Mucosa of descending colon (tissue), 3 donors: ENCODE measurements around the gene TBCK. TPM values are rescaled to one million over a fixed set of nuclear protein-coding genes. Genes with fewer than 3 reads are reported as not detected.

ENCODE experiments used
- ATAC-seq: fragments of 200-7000 bp; cut with Tn5 transposase; one replicate; pipeline ENCODE4 v1.9.1; 2020; ENCODE audit warnings: mild to moderate bottlenecking, moderate library complexity
- DNase-seq, 3 donors: peaks; one replicate each; pipeline ENCODE4 v3.0.0-alpha.2; 2020
- H3K36me3 ChIP-seq: fragments of 200-600 bp; one replicate; pipeline ENCODE4 v1.8.0; 2021; ENCODE audit warnings: low read depth, mild to moderate bottlenecking
- H3K4me1 ChIP-seq: fragments of 200-600 bp; one replicate; pipeline ENCODE4 v1.8.0; 2021; ENCODE audit warnings: low read depth, mild to moderate bottlenecking
- H3K4me3 ChIP-seq: fragments of 200-600 bp; one replicate; pipeline ENCODE4 v1.8.0; 2021; ENCODE audit warnings: mild to moderate bottlenecking
- H3K9me3 ChIP-seq: fragments of 200-600 bp; one replicate; pipeline ENCODE4 v1.8.0; 2021; ENCODE audit warnings: mild to moderate bottlenecking
- intact Hi-C, 2 donors: fragments of 100-400 bp; cut with DNase I in 1 of 2; cut with micrococcal nuclease in 1 of 2; formaldehyde crosslinking; loops; one replicate each; pipeline versions ENCODE4 v1.11.0 to v1.11.1; 2022; cut with DNase I, micrococcal nuclease
- total RNA-seq, 3 donors: library from RNA; stranded (reverse); fragmentation: NEBNext Ultra II Directional in 2 of 3; extraction: Animal tissue kit (Norgen Biotek cat#: 25700) in 2 of 3; gene quantifications; one replicate each; pipeline versions ENCODE4 v1.2.1 to v1.2.4, GENCODE V29; 2021 to 2023
- TF ChIP-seq, protein P1 (sequence below): fragments of 200-600 bp; IDR thresholded peaks from one replicate; pipeline ENCODE4 v1.8.0; 2022; ENCODE audit warnings: antibody characterized with exemption, mild to moderate bottlenecking
- donor health status: DM: no; HTN: no; CAD: no; lungs with moderate emphysema.
- donor health status: DM: no; HTN: no; CAD: no.
- donor health status: DM: no; HTN: yes; CAD: no.

Gene TBCK
- total RNA-seq, 3 donors from 2014 or later: 23.1 to 42.5 (median 38.3) TPM

DNA sequence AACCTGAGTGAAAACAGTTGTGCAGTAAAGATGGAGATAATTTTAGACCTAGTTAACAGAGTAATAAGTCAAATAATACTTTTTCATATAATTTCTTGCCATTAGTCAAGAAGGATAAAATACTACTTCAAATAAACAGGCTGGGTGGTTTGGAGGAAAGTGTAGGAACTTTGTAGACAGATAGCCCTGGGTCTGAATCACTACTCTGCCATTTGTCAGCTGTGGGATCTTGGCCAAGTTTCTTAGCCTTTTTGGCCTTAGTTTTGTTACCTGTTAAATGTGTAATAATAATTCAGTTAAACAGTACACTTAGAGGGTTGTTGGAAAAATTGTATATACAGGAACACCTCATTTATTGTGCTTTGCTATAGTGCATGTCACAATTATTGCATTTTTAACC lies 257.1 kb downstream of the TBCK start:
- DNase-seq (no peak), ATAC-seq (no peak)
- Histone ChIP-seq H3K9me3 (no peaks in the 10 kb centered on the region), H3K36me3 (no peaks in the 10 kb centered on the region), H3K4me1 (no peaks in the 10 kb centered on the region), H3K4me3 (no peak overlapping the region)
- TF ChIP-seq, protein P1, sequence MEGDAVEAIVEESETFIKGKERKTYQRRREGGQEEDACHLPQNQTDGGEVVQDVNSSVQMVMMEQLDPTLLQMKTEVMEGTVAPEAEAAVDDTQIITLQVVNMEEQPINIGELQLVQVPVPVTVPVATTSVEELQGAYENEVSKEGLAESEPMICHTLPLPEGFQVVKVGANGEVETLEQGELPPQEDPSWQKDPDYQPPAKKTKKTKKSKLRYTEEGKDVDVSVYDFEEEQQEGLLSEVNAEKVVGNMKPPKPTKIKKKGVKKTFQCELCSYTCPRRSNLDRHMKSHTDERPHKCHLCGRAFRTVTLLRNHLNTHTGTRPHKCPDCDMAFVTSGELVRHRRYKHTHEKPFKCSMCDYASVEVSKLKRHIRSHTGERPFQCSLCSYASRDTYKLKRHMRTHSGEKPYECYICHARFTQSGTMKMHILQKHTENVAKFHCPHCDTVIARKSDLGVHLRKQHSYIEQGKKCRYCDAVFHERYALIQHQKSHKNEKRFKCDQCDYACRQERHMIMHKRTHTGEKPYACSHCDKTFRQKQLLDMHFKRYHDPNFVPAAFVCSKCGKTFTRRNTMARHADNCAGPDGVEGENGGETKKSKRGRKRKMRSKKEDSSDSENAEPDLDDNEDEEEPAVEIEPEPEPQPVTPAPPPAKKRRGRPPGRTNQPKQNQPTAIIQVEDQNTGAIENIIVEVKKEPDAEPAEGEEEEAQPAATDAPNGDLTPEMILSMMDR: no peak
- intact Hi-C loops: no loop called here

DNA sequence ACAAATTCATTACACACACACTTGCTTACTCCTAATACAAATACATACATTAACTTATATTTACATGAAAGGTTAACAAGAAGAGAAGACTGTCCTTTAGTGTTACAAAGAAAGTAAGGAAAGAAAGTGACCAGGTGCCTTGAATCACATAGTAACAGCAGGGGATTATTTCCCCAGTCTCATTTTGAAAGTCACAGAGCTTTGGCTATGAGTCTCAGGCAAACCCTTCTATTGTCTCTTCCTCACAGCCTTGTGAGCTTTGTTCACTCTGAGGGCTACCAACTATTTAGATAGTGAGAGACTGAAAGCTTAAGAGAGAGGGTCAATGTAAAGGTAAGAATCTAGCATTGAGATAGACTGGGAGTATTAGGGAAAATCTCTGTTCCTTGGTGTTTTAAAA lies 259.1 kb downstream of the TBCK start:
- Histone ChIP-seq H3K4me1 (no peaks in the 10 kb centered on the region), H3K36me3 (no peaks in the 10 kb centered on the region), H3K4me3 (no peak overlapping the region), H3K9me3 (no peaks in the 10 kb centered on the region)
- intact Hi-C loops: no loop called here
- no peak for ATAC-seq
- TF ChIP-seq, protein P1: no peak
- no peak for DNase-seq

DNA sequence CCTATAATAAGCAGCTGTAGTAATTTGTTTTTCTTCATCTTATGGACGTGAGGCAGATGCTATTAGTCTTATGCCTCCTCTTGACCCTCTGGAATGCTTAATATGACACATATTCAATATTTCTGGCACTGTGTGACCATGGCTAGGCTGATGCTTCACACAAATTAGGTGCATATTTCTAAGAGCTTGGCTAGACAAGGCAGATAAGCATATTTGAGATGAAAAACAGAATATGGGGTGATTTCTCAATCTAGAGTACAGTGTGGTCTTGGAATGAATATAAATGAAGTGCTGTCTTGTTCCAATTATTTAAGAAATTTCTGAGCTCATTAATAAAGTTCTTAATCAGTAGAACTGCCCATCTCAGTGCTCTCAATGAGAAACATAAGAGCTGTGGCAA lies 264.5 kb downstream of the TBCK start:
- Histone ChIP-seq H3K36me3 (no peaks in the 10 kb centered on the region), H3K9me3 (no peaks in the 10 kb centered on the region), H3K4me1 (no peaks in the 10 kb centered on the region), H3K4me3 (no peak overlapping the region)
- intact Hi-C loops: no loop called here
- TF ChIP-seq, protein P1: no peak
- no peak for ATAC-seq
- DNase-seq: no peak

DNA sequence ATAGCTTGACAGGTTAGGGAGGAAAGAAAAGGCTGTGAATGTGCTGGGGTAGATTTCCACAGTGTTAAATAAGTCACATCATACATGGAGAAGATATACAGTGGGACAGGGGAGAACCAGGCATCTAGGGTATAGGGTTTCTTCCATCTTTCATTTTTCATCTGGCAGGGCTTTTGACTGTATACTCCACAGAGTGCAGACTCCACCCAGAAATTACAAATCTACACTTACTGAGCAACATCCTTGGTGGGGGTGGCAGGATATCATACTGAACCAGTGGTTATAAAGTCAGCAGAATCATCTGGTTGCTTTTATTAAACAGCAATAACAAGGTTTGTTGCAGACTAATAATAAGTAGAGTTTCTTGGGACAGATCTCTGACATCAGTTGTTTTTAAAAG lies 266.5 kb downstream of the TBCK start:
- TF ChIP-seq, protein P1: no peak
- Histone ChIP-seq H3K4me1 (no peaks in the 10 kb centered on the region), H3K4me3 (no peak overlapping the region), H3K36me3 (no peaks in the 10 kb centered on the region), H3K9me3 (no peaks in the 10 kb centered on the region)
- DNase-seq: no peak
- no peak for ATAC-seq
- intact Hi-C loops: no loop called here

DNA sequence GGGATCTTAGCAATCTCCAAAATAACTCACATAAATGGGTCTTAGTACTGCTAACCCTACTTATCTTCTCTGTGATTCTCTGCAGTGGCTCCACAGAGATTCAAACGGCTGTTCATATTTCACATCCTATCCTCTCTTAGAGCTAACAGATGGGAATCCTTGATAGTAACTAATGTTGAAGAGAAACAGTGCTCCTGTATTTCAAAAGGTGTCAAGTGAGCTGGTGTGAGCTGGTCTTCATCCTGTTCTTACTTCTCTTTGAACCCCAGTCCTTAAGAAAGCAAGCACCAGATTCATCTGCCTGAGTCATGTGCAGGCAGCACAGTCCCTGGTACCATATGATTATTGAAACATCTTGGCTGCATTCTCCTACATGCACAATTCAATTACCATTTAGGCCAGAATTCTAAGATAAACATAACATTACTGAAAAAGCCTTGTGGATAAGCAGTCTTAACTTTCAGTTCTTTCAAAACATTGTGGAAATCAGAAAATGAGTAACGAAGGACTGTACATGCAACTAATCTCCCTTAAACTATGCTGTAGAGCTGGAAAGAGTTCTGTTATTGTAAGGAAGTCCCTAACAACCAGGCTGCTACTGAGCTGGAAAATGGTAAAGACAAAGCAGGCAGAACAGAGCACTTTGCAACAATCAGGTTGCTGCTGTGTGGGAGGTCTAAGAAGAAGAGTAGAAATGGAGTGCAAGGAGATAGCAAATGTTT lies 267.6 kb downstream of the TBCK start:
- TF ChIP-seq, protein P1: no peak
- Histone ChIP-seq H3K4me3 (no peak overlapping the region), H3K36me3 (no peaks in the 10 kb centered on the region), H3K4me1 (no peaks in the 10 kb centered on the region), H3K9me3 (no peaks in the 10 kb centered on the region)
- intact Hi-C loops: no loop called here
- peak; percentile 19 for ATAC-seq
- no peak for DNase-seq

DNA sequence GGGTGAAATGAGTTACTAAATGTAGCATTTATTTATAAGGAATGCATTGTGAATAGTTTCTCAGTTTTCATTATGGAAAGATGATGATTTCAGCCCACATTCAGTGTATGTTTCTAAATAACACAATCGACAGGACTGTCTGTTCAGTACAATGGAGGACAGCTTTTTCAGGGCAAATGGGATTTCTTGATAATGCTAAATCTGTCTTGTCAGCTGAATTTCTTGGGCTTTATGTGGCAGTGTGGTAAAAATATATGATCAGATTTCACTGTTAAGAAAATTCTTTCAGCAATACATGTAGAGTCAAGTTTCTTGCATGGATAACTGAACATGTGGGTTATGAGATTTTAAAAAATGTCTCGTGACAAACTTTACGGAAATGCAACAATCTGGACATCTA lies 269.9 kb downstream of the TBCK start:
- DNase-seq (no peak), ATAC-seq (no peak)
- no peaks in the 10 kb centered on the region for H3K9me3 ChIP-seq
- H3K36me3 ChIP-seq: no peaks in the 10 kb centered on the region
- TF ChIP-seq, protein P1: no peak
- H3K4me1 ChIP-seq: no peaks in the 10 kb centered on the region
- no peak overlapping the region for H3K4me3 ChIP-seq
- intact Hi-C loops: no loop called here
